ENCODE results near the gene SLC34A3. TPM values are rescaled to one million over a fixed set of nuclear protein-coding genes. Genes with fewer than 3 reads are reported as not detected.

Gene SLC34A3
- total RNA-seq, 4 donors from 2014 or later, result not detected

- ATAC-seq (ENCODE audit: low FRiP score) (no peak), DNase-seq (ENCODE audit: low spot score) (no peak)
- no peak for TF ChIP-seq CTCF (IDR thresholded peaks at IDR 0.05)
Measured at GRCh38 chr9:137262909-137263285, 32.2 kb downstream of the SLC34A3 start.

GRCh38 chr9:137263506-137263905 lies 32.8 kb downstream of the SLC34A3 start:
- TF ChIP-seq CTCF (IDR thresholded peaks at IDR 0.05), result no peak
- no peak for DNase-seq (ENCODE audit: low spot score)
- ATAC-seq (ENCODE audit: low FRiP score), result no peak

GRCh38 chr9:137264067-137264466 lies 33.4 kb downstream of the SLC34A3 start:
- no peak for TF ChIP-seq CTCF (IDR thresholded peaks at IDR 0.05)
- ATAC-seq (ENCODE audit: low FRiP score), result no peak

GRCh38 chr9:137265496-137266161 lies 34.9 kb downstream of the SLC34A3 start:
- DNase-seq (ENCODE audit: low spot score), result no peak
- ATAC-seq (ENCODE audit: low FRiP score), result no peak
- TF ChIP-seq CTCF (IDR thresholded peaks at IDR 0.05), result no peak

More at GRCh38 chr9:137264067-137264466, 33.4 kb downstream of the SLC34A3 start:
- DNase-seq (ENCODE audit: low spot score), result no peak

GRCh38 chr9:137266162-137266527 lies 35.4 kb downstream of the SLC34A3 start:
- TF ChIP-seq CTCF (IDR thresholded peaks at IDR 0.05), result no peak
- no peak for DNase-seq (ENCODE audit: low spot score)
- ATAC-seq (ENCODE audit: low FRiP score), result no peak

- no peak for ATAC-seq (ENCODE audit: low FRiP score)
Measured at GRCh38 chr9:137266585-137267453, 36.1 kb downstream of the SLC34A3 start.

More at GRCh38 chr9:137266585-137267453, 36.1 kb downstream of the SLC34A3 start:
- no peak for DNase-seq (ENCODE audit: low spot score)
- TF ChIP-seq CTCF (IDR thresholded peaks at IDR 0.05), result no peak

Measured in omental fat pad (tissue), 4 donors.